KOPT-K1 (cell line): Measurements from ENCODE around the gene CLDN5.
"Not testable (repeated sequence)": the region's sequence is repeated elsewhere in the genome, so short reads cannot be mapped to it uniquely, and the experiment has no call there.

Experiments used
- H3K27ac ChIP-seq: fragments of 200-600 bp; sonication (generic); 2 replicates; pipeline ENCODE4 v1.5.1; 2016; ENCODE audit warnings: antibody characterized with exemption, mild to moderate bottlenecking, low read depth, low read length; ENCODE audit not compliant: poor library complexity, severe bottlenecking
- H3K36me3 ChIP-seq: fragments of 200-600 bp; sonication (generic); 2 replicates; pipeline ENCODE4 v1.5.1; 2017; ENCODE audit warnings: antibody characterized with exemption, mild to moderate bottlenecking, low read length, moderate library complexity; ENCODE audit not compliant: insufficient read depth
- H3K9me3 ChIP-seq: fragments of 200-600 bp; sonication (generic); 2 replicates; pipeline ENCODE4 v1.5.1; 2017; ENCODE audit warnings: antibody characterized with exemption, low read length, mild to moderate bottlenecking; ENCODE audit not compliant: insufficient read depth, poor library complexity, severe bottlenecking

CLDN5 gene

GRCh38 chr22:19555651-19556050 is 31.4 kb upstream of the CLDN5 start:
- H3K27ac ChIP-seq, result no peak overlapping the region
- no peaks in the 10 kb centered on the region for H3K36me3 ChIP-seq
- peaks cover 13% of the 10 kb centered on the region for H3K9me3 ChIP-seq

GRCh38 chr22:19554834-19555404 is 30.7 kb upstream of the CLDN5 start:
- peaks cover 13% of the 10 kb centered on the region for H3K9me3 ChIP-seq
- H3K27ac ChIP-seq, result no peak overlapping the region
- H3K36me3 ChIP-seq, result no peaks in the 10 kb centered on the region

DNA sequence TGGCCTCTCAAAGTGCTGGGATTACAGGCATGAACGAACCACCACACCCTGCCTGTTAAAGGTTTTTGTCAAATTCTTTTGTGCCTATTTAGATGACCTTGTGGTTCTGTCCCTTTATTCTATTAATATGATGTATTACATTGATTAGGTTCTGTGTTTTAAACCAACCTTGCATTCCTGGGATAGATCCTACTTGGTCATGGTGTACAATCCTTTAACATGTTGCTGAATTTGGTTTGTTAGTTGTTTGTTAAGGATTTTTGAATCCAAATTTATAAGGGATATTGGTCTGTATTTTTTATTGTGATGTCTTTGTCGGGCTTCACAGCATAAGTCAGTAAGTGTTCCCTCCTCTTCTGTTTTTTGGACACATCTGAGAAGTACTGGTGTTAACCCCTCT is 29.0 kb upstream of the CLDN5 start:
- no peaks in the 10 kb centered on the region for H3K36me3 ChIP-seq
- H3K27ac ChIP-seq, result no peak overlapping the region
- peaks cover 13% of the 10 kb centered on the region for H3K9me3 ChIP-seq

DNA sequence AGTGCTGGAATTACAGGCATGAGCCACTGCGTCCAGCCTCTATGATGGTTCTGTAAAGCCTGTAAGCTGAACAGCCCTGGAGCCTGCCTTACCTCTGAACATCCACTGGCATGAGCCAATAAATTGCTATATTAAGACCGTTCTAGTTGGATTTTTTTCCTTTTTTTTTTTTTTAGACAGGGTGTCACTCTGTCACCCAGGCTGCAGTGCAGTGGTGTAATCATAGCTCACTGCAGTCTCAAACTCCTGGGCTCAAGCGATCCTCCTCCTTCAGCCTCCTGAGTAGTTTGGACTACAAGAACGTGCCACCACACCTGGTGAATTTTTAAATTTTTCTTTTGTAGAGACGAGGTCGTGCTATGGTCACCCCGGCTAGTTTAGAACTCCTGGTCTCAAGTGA is 26.2 kb upstream of the CLDN5 start:
- H3K36me3 ChIP-seq, result no peaks in the 10 kb centered on the region
- H3K9me3 ChIP-seq, result peaks cover 13% of the 10 kb centered on the region
- no peak overlapping the region for H3K27ac ChIP-seq

DNA sequence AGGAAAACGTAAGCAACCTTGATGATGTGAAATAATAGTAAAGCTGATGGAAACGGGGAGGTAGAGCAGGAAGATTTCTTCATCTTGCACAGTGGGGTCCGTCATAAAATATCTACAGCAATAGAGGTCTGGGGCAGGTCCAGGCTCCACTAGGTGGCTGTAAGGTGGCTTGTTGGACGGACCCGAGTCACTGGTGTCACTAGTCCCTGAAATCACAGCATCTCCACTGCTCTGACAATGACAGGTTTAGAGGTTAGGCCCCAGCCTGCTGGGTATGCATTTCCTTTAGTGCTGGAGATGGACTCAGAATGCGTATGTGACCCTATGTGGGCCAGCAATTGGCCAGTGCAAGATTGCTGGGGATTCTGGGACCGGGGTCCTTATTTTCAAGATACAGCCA is 25.2 kb upstream of the CLDN5 start:
- Histone ChIP-seq H3K9me3 (peaks cover 13% of the 10 kb centered on the region), H3K36me3 (no peaks in the 10 kb centered on the region), H3K27ac (no peak overlapping the region)

DNA sequence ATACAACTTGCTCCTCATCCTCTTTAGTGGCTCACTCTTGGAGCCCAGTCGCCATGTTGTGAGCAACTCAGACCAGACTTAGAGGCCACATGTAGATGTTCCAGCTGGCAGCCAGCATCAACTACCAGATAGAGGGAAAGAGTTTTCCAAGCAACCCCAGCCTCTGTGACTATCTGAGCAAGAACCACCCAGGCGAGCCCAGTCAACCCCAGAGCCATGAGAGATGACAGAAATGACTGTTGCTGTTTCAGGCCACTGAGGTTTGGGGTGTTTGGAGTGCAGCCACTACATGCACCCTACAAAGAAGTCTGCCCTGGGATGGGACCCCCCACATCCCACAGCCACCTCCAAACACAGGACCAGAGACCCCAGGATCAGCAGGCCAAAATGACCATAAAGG is 24.8 kb upstream of the CLDN5 start:
- Histone ChIP-seq H3K27ac (no peak overlapping the region), H3K36me3 (no peaks in the 10 kb centered on the region), H3K9me3 (peaks cover 12% of the 10 kb centered on the region)

GRCh38 chr22:19548427-19548826 is 24.2 kb upstream of the CLDN5 start:
- not testable (repeated sequence) for H3K27ac ChIP-seq, H3K9me3 ChIP-seq, H3K36me3 ChIP-seq

- Histone ChIP-seq H3K9me3 (no peaks in the 10 kb centered on the region), H3K36me3 (no peaks in the 10 kb centered on the region), H3K27ac (no peak overlapping the region)
Measured at GRCh38 chr22:19547620-19548019, 23.4 kb upstream of the CLDN5 start.

DNA sequence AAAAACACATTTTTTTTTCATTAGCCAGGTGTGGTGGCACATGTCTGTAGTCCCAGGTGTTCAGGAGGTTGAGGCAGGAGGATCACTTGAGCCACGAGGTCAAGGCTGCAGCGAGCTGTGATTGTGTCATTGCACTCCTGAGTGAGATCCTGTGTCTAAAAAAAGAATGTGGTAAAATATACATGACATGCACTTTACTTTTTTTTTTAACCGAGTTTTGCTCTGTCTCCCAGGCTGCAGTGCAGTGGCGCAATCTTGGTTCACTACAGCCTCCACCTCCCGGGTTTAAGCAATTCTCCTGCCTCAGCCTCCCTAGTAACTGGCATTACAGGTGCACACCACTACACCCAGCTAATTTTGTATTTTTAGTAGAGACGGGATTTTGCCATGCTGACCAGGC is 22.5 kb upstream of the CLDN5 start:
- Histone ChIP-seq H3K9me3 (no peaks in the 10 kb centered on the region), H3K36me3 (no peaks in the 10 kb centered on the region), H3K27ac (no peak overlapping the region)

GRCh38 chr22:19545935-19546207 is 21.7 kb upstream of the CLDN5 start:
- H3K27ac ChIP-seq, result no peak overlapping the region
- H3K36me3 ChIP-seq, result no peaks in the 10 kb centered on the region
- H3K9me3 ChIP-seq, result no peaks in the 10 kb centered on the region

- no peaks in the 10 kb centered on the region for H3K36me3 ChIP-seq
- H3K9me3 ChIP-seq, result no peaks in the 10 kb centered on the region
- H3K27ac ChIP-seq, result no peak overlapping the region
Measured at GRCh38 chr22:19543970-19544708, 19.9 kb upstream of the CLDN5 start.

- Histone ChIP-seq H3K9me3 (no peaks in the 10 kb centered on the region), H3K36me3 (no peaks in the 10 kb centered on the region), H3K27ac (no peak overlapping the region)
Measured at GRCh38 chr22:19540394-19540793, 16.2 kb upstream of the CLDN5 start.

DNA sequence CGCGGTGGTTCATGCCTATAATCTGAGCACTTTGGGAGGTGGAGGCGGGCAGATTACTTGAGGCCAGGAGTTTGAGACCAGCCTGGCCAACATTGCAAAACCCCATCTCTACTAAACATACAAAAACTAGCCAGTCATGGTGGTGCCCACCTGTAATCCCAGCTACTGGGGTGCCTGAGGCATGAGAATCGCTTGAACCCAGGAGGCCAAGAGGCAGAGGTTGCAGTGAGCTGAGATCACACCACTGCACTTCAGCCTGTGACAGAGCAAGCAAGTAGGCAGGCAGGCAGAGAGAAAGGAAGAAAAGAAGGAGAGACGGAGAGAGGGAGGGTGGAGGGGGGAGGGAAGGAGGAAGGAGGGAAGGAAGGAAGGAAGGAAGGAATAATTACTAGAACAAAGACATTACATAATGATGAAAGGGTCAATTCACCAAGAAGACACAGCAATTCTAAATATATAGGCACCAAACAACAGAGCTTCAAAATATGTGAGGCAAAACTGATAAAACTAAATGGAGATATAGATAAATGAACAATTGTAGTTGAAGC is 13.8 kb upstream of the CLDN5 start:
- no peak overlapping the region for H3K27ac ChIP-seq
- no peaks in the 10 kb centered on the region for H3K9me3 ChIP-seq
- H3K36me3 ChIP-seq, result no peaks in the 10 kb centered on the region

DNA sequence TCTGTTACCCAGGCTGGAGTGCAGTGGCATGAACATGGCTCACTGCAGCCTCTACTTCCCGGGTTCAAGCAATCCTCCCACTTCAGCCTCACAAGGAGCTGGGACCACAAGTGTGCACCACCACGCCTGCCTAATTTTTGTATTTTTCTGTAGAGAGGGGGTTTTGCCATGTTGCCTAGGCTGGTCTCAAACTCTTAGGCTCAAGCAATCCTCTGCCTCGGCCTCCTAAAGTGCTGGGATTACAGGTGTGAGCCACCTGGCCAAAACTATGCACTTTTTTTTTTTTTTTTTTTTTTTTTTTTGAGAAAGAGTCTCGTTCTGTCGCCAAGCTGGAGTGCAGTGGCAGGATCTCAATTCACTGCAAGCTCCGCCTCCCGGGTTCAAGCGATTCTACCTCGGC is 12.4 kb upstream of the CLDN5 start:
- Histone ChIP-seq H3K9me3 (no peaks in the 10 kb centered on the region), H3K27ac (no peak overlapping the region), H3K36me3 (no peaks in the 10 kb centered on the region)

- Histone ChIP-seq H3K27ac (no peak overlapping the region), H3K9me3 (no peaks in the 10 kb centered on the region), H3K36me3 (no peaks in the 10 kb centered on the region)
Measured at GRCh38 chr22:19535001-19535400, 10.8 kb upstream of the CLDN5 start.

DNA sequence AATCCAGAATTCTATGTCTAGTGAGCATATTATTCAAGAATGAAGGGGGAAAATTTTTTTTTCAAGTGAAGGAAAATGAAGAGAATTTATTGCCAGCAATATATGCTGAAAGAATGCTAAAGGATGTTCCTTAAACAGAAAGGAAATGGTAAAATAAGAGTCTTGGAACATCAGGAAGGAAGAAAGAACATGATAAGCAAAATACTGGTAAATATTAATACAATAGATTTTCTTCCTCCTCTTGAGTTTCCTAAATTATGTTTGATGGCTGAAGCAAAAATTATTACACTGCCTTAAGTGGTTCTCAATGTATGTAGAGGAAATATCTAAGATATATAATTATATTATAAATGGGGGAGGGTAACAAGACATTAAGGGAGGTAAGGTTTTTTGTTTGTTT is 9.6 kb upstream of the CLDN5 start:
- no peaks in the 10 kb centered on the region for H3K36me3 ChIP-seq
- no peak overlapping the region for H3K27ac ChIP-seq
- no peaks in the 10 kb centered on the region for H3K9me3 ChIP-seq
